HepG2 (cell line): ENCODE results near the gene CALU. TPM values are rescaled to one million over a fixed set of nuclear protein-coding genes. Genes with fewer than 3 reads are reported as not detected.

Source experiments
- ATAC-seq: fragments of 200-7000 bp; cut with Tn5 transposase; 3 replicates; pipeline ENCODE4 v1.9.1; 2020; ENCODE audit warnings: mild to moderate bottlenecking, moderate library complexity
- BruUV-seq: library from RNA; stranded (reverse); fragments of 400-500 nt; replicated peaks from 2 replicates; lab custom pipeline; 2021; lab: Mats Ljungman, UMichigan
- CTCF ChIA-PET: fragments of 300-600 bp; formaldehyde crosslinking; extraction: SDS; loops from one replicate; lab custom pipeline; 2021; ENCODE audit warnings: low total read pairs, inconsistent platforms, low intra/inter-chr PET ratio; lab: Yijun Ruan, JAX
- POLR2A ChIA-PET: fragments of 350-600 bp; sonication (Branson Sonifier 250); formaldehyde crosslinking; loops from one replicate; lab custom pipeline; 2020; ENCODE audit warnings: antibody characterized with exemption, inconsistent platforms; lab: Yijun Ruan, JAX
- DNase-seq: peaks from one replicate; pipeline ENCODE4 v3.0.0-alpha.2; 2015; ENCODE audit warnings: low spot score
- FAIRE-seq: peaks from 3 replicates; lab custom pipeline; 2011; peaks lifted over from hg19 to GRCh38; lab: Jason Lieb, UNC
- H2AFZ ChIP-seq: one replicate; pipeline ENCODE4 v1.6.1; 2011; ENCODE audit warnings: low read length, inconsistent platforms
- H3K27ac ChIP-seq: fragments of 300-600 bp; 3 replicates; pipeline ENCODE4 v1.8.0; 2011; ENCODE audit warnings: mixed run types, mild to moderate bottlenecking, mixed read lengths, low read length, inconsistent platforms; ENCODE audit not compliant: insufficient read depth; ENCODE audit errors: extremely low read length
- H3K27me3 ChIP-seq, 2 experiments: fragments of 200-600 bp in 1 of 2; 2 replicates in 1 of 2; 3 replicates in 1 of 2; pipeline versions ENCODE4 v1.6.0 to v1.8.0; 2011; ENCODE audit warnings: low read length in 2 of 2, mild to moderate bottlenecking in 2 of 2, moderate library complexity in 2 of 2, inconsistent platforms in 1 of 2; ENCODE audit not compliant: insufficient read depth in 2 of 2, control insufficient read depth in 1 of 2
- H3K36me3 ChIP-seq, 2 experiments: fragments of 200-600 bp in 1 of 2; replicated peaks in 1 of 2; 2 replicates in 1 of 2; 3 replicates in 1 of 2; pipeline versions ENCODE4 v1.5.1 to v1.8.0; 2011; ENCODE audit warnings: low read length in 2 of 2, inconsistent platforms in 1 of 2; ENCODE audit not compliant: insufficient read depth in 2 of 2, control insufficient read depth in 1 of 2
- H3K4me1 ChIP-seq: 2 replicates; pipeline ENCODE4 v1.5.1; 2012; ENCODE audit warnings: low read length, inconsistent platforms; ENCODE audit not compliant: insufficient read depth
- H3K4me2 ChIP-seq: 2 replicates; pipeline ENCODE4 v1.6.0; 2011; ENCODE audit warnings: low read depth, low read length, inconsistent platforms
- H3K4me3 ChIP-seq, 3 experiments: fragments of 200-600 bp in 1 of 3; sonication (generic), shearing (Covaris generic) in 1 of 3; replicated peaks in 1 of 3; 2 replicates each; pipeline ENCODE4 v1.5.1; 2011 to 2016; ENCODE audit warnings: low read length in 3 of 3, inconsistent platforms in 2 of 3, low read depth in 2 of 3, mild to moderate bottlenecking in 2 of 3, control low read depth in 1 of 3, mixed read lengths in 1 of 3; ENCODE audit not compliant: insufficient read depth in 1 of 3
- H3K79me2 ChIP-seq: one replicate; pipeline ENCODE4 v1.6.1; 2011; ENCODE audit warnings: low read length, inconsistent platforms; ENCODE audit not compliant: insufficient read depth
- H3K9ac ChIP-seq: 2 replicates; pipeline ENCODE4 v1.6.0; 2011; ENCODE audit warnings: mild to moderate bottlenecking, low read depth, low read length, inconsistent platforms; ENCODE audit not compliant: insufficient read depth
- H3K9me3 ChIP-seq: 2 replicates; pipeline ENCODE4 v1.5.1; 2012; ENCODE audit warnings: mild to moderate bottlenecking, low read length
- H4K20me1 ChIP-seq: 2 replicates; pipeline ENCODE4 v1.6.0; 2011; ENCODE audit warnings: inconsistent platforms, mild to moderate bottlenecking, low read length, moderate library complexity; ENCODE audit not compliant: insufficient read depth
- BCLAF1 ChIP-seq: fragments of 450-650 bp; IDR thresholded peaks from 2 replicates; pipeline ENCODE4 v1.6.1; 2017; ENCODE audit warnings: mild to moderate bottlenecking
- HNRNPLL ChIP-seq: fragments of 200-400 bp; formaldehyde crosslinking; IDR thresholded peaks from 2 replicates; pipeline ENCODE4 v1.6.1; 2017; ENCODE audit warnings: mild to moderate bottlenecking, low read depth, low read length; ENCODE audit not compliant: poor library complexity, severe bottlenecking
- HOXA3 ChIP-seq: sonication (generic); formaldehyde crosslinking; IDR thresholded peaks from 2 replicates; pipeline ENCODE4 v1.5.0; 2020; ENCODE audit warnings: missing genetic modification reagents
- KDM3A ChIP-seq: IDR thresholded peaks from 2 replicates; pipeline ENCODE4 v1.6.1; 2018; ENCODE audit warnings: low read depth, missing compliant biosample characterization
- MAX ChIP-seq: IDR thresholded peaks from 2 replicates; pipeline ENCODE4 v1.6.1; 2012; ENCODE audit warnings: inconsistent platforms
- POLR2G ChIP-seq: fragments of 200-400 bp; formaldehyde crosslinking; IDR thresholded peaks from 2 replicates; pipeline ENCODE4 v1.6.1; 2018; ENCODE audit warnings: mild to moderate bottlenecking, low read depth, low read length, moderate library complexity
- PRMT3 ChIP-seq: sonication (generic); formaldehyde crosslinking; IDR thresholded peaks from 2 replicates; pipeline ENCODE4 v1.8.1; 2022; ENCODE audit warnings: low read depth, mild to moderate bottlenecking, moderate library complexity, missing genetic modification reagents, borderline replicate concordance
- SOX6 ChIP-seq, 2 experiments: fragments of 450-650 bp in 1 of 2; sonication (generic) in 1 of 2; formaldehyde crosslinking in 1 of 2; IDR thresholded peaks; 2 replicates each; pipeline versions ENCODE4 v1.4.0 to v1.6.1; 2017 to 2020; ENCODE audit warnings: antibody characterized with exemption in 1 of 2, mild to moderate bottlenecking in 1 of 2, missing genetic modification reagents in 1 of 2
- ZNF430 ChIP-seq: sonication (generic); formaldehyde crosslinking; IDR thresholded peaks from 2 replicates; pipeline ENCODE4 v1.9.0; 2021; ENCODE audit warnings: mild to moderate bottlenecking, missing genetic modification reagents
- ZNF670 ChIP-seq: sonication (generic); formaldehyde crosslinking; IDR thresholded peaks from 2 replicates; pipeline ENCODE4 v1.8.0; 2022; ENCODE audit warnings: mild to moderate bottlenecking, missing genetic modification reagents, borderline replicate concordance
- ZNF816 ChIP-seq: sonication (generic); formaldehyde crosslinking; IDR thresholded peaks from 2 replicates; pipeline ENCODE4 v1.8.0; 2022; ENCODE audit warnings: missing genetic modification reagents, mild to moderate bottlenecking, borderline replicate concordance
- ZSCAN31 ChIP-seq: sonication (generic); formaldehyde crosslinking; IDR thresholded peaks from 2 replicates; pipeline ENCODE4 v1.5.0; 2020; ENCODE audit warnings: low read depth, mild to moderate bottlenecking, missing genetic modification reagents
- WGBS: methylation state at CpG from one replicate; pipeline ENCODE4 v1.1.6; 2017; ENCODE audit warnings: low lambda C conversion rate; 5-methylcytosine and 5-hydroxymethylcytosine counted together
- in situ Hi-C: cut with HindIII; loops from 2 replicates; pipeline ENCODE4 v1.10.0; 2017; ENCODE audit warnings: low pct_unique_long_range_greater_than_20kb; ENCODE audit not compliant: extremely low pct_ligation_motif_present
- intact Hi-C: fragments of 100-400 bp; cut with micrococcal nuclease; formaldehyde crosslinking; loops from one replicate; pipeline ENCODE4 v1.10.0; 2022; ENCODE audit not compliant: unreplicated experiment
- polyA plus RNA-seq, 8 experiments: library from polyadenylated mRNA; depleted of rRNA in 3 of 8; stranded (reverse) in 7 of 8; unstranded in 1 of 8; fragments of >200 nt; fragmentation: Illumina TruSeq in 4 of 8; extraction: Trizol in 4 of 8; gene quantifications; 2 replicates each; pipeline versions ENCODE4 v1.2.1 to v1.2.3, GENCODE V29; 2011 to 2016; ENCODE audit warnings: low read depth in 4 of 8, missing spikeins in 1 of 8, mixed read lengths in 1 of 8; ENCODE audit not compliant: insufficient read depth in 1 of 8
- total RNA-seq, 5 experiments: library from RNA; depleted of rRNA; stranded (reverse); fragments of >200 nt; fragmentation: Illumina TruSeq; extraction: Trizol; gene quantifications; 2 replicates each; pipeline ENCODE4 v1.2.3, GENCODE V29; 2016; ENCODE audit warnings: low read depth in 1 of 5
- TF ChIP-seq, protein P1 (sequence below): sonication (generic); formaldehyde crosslinking; IDR thresholded peaks from 2 replicates; pipeline ENCODE4 v1.4.0; 2020; ENCODE audit warnings: missing genetic modification reagents, borderline replicate concordance

CALU gene
- total and polyA plus RNA-seq, 2 of the 13 experiments (the other 11 are each of a cell fraction or from before 2014, with no cell fraction given), result 198 to 252 TPM

- TF ChIP-seq, protein P1, sequence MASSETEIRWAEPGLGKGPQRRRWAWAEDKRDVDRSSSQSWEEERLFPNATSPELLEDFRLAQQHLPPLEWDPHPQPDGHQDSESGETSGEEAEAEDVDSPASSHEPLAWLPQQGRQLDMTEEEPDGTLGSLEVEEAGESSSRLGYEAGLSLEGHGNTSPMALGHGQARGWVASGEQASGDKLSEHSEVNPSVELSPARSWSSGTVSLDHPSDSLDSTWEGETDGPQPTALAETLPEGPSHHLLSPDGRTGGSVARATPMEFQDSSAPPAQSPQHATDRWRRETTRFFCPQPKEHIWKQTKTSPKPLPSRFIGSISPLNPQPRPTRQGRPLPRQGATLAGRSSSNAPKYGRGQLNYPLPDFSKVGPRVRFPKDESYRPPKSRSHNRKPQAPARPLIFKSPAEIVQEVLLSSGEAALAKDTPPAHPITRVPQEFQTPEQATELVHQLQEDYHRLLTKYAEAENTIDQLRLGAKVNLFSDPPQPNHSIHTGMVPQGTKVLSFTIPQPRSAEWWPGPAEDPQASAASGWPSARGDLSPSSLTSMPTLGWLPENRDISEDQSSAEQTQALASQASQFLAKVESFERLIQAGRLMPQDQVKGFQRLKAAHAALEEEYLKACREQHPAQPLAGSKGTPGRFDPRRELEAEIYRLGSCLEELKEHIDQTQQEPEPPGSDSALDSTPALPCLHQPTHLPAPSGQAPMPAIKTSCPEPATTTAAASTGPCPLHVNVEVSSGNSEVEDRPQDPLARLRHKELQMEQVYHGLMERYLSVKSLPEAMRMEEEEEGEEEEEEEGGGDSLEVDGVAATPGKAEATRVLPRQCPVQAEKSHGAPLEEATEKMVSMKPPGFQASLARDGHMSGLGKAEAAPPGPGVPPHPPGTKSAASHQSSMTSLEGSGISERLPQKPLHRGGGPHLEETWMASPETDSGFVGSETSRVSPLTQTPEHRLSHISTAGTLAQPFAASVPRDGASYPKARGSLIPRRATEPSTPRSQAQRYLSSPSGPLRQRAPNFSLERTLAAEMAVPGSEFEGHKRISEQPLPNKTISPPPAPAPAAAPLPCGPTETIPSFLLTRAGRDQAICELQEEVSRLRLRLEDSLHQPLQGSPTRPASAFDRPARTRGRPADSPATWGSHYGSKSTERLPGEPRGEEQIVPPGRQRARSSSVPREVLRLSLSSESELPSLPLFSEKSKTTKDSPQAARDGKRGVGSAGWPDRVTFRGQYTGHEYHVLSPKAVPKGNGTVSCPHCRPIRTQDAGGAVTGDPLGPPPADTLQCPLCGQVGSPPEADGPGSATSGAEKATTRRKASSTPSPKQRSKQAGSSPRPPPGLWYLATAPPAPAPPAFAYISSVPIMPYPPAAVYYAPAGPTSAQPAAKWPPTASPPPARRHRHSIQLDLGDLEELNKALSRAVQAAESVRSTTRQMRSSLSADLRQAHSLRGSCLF (CRISPR knock-in tag), result no peak
- TF ChIP-seq HOXA3 (CRISPR knock-in tag) (no peak), PRMT3 (CRISPR knock-in tag) (no peak)
Measured at GRCh38 chr7:128731184-128731583, 8.0 kb upstream of the CALU start (continued).

DNA sequence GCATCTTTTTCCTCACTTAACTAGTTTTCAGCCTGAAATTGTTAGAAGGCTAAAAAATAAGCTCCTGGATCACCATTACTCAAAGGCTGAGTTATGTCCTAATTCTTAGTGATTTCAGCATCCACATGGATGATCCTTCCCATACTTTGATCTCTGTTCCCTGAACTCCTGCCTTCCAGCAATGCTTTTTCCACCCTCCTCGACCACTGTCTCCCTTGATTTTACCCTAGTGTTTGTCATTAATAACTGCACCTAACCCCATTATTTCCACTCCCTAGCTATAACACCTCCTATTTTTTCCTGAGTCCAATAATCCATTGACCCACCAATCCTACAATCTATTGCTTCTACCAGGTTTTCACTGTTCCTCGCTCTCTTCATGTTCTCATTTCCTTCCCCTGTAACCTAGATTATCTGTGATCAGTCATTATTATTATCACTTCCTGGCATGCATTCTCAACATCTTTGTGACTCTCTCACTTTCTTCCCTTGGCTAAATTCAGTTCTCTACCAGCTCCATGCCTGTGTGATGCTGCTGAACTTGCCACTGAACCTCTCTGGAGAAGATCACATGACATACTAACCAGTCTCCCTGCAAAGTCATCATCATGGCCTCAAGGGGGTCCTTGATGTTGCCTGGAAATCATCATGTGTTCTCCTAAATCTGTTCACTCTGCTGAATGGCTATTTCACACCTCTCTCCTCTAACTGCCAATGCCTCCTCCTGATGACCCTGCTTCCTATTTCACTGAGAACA is 6.5 kb upstream of the CALU start:
- Histone ChIP-seq H3K9me3 (no peaks in the 10 kb centered on the region), H4K20me1 (no peaks in the 10 kb centered on the region), H3K27ac (no peak overlapping the region), H3K4me2 (no peak overlapping the region), H3K36me3 (no peaks in the 10 kb centered on the region), H3K4me3 (no peak overlapping the region), H3K4me1 (peaks cover 10% of the 10 kb centered on the region), H3K79me2 (no peaks in the 10 kb centered on the region), H3K27me3 (peaks cover 0 to 12% of the 10 kb centered on the region in 2 experiments; a peak in 3 of 5 replicates), H3K9ac (no peak overlapping the region), H2AFZ (no peak overlapping the region)
- FAIRE-seq (no peak), ATAC-seq (no peak), DNase-seq (no peak)
- ChIA-PET POLR2A (no interaction called here), CTCF (no interaction called here)
- in situ Hi-C loops (no loop called here), intact Hi-C loops (no loop called here)
- no TSS peak for BruUV-seq
- WGBS, result 47% methylated on average over 2 of the region's 2 CpGs
- TF ChIP-seq HNRNPLL, result no peak
- TF ChIP-seq BCLAF1, result no peak
- no peak for TF ChIP-seq MAX
- TF ChIP-seq ZNF670 (CRISPR knock-in tag), result no peak
- TF ChIP-seq SOX6 (IDR thresholded peaks at IDR 0.05), result no peak
- no peak for TF ChIP-seq SOX6 (CRISPR knock-in tag; IDR thresholded peaks at IDR 0.05)
- no peak for TF ChIP-seq KDM3A (CRISPR knock-in tag)
- no peak for TF ChIP-seq ZNF430 (CRISPR knock-in tag)
- no peak for TF ChIP-seq POLR2G
- TF ChIP-seq ZNF816 (CRISPR knock-in tag), result no peak
- TF ChIP-seq ZSCAN31, result no peak
